ENCODE results near the gene NAPB.

Gene NAPB

DNA sequence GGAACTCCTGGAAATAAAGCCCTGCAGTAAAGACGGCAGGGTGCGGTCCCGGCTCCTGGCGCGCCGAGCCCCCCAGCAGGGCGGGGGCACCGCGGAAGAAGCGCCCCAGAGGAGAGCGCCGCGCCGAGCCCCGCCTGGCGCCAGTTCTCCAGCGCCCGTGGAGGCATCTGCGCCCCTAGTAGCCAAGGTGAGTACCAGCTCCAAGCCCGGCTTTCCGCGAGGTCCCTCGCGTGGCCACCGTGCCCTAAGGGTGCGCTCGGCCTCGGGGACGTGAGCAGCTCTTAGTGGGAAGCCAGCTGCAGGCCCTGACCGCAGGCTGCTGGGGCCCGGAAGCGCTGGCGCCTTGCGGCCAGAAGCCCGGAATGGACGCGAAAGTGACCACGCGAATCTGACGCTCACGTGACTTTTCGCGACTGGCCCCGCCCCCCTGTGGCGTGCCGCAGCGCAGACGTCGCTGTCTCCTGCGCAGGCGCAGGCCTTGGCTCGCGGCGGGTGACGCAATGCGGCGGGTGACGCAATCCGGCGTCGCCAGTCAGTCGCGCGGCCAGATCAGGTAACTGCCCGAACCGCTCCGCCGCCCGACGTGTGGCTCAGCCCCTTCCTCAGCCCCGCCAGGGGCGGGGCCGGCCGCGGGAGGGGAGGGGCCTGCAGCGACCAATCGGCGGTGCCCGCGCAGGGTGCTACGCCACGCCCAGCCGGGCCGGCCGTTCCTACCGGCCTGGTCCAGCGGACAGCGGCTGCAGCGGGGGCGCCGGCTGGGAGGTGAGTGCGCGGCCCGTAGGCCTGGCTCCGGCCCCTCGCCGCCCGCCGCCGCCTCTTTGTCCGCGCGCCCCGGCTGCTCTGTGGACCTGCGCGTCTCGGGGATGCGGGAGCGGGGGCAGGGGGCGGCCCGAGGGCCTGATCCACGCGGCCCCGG, 59.6 kb downstream of the NAPB start, which contains the start of gene GZF1:
Gene GZF1, plus strand, starts transcription at position 707 of the 916 bp plus-strand sequence. CDS start 2,202 bp downstream, outside the sequence.
- TF ChIP-seq, protein P1, sequence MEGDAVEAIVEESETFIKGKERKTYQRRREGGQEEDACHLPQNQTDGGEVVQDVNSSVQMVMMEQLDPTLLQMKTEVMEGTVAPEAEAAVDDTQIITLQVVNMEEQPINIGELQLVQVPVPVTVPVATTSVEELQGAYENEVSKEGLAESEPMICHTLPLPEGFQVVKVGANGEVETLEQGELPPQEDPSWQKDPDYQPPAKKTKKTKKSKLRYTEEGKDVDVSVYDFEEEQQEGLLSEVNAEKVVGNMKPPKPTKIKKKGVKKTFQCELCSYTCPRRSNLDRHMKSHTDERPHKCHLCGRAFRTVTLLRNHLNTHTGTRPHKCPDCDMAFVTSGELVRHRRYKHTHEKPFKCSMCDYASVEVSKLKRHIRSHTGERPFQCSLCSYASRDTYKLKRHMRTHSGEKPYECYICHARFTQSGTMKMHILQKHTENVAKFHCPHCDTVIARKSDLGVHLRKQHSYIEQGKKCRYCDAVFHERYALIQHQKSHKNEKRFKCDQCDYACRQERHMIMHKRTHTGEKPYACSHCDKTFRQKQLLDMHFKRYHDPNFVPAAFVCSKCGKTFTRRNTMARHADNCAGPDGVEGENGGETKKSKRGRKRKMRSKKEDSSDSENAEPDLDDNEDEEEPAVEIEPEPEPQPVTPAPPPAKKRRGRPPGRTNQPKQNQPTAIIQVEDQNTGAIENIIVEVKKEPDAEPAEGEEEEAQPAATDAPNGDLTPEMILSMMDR (IDR thresholded peaks at IDR 0.05), result no peak

- TF ChIP-seq, protein P1 (IDR thresholded peaks at IDR 0.05), result no peak
Measured at GRCh38 chr20:23361119-23361475, 60.2 kb downstream of the NAPB start.

DNA sequence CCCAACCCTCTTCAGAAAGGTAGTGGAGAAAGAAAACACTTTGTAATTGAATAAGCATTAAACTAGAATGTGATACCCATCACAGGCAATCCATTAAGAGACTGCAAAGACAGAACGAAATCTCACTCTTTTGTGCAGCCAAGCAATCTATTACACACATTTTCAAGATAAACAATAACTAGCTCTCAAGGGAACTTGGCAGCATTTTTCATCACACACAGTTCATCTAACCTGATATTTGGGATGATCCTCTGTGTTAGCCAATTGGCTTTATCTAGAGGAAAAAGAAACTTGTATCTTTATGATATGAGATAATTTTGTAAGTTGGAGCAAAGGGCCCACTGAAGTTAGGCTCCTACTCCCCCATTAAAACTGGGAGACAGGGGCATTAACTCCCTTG, 60.8 kb downstream of the NAPB start:
- TF ChIP-seq, protein P1 (IDR thresholded peaks at IDR 0.05), result no peak

DNA sequence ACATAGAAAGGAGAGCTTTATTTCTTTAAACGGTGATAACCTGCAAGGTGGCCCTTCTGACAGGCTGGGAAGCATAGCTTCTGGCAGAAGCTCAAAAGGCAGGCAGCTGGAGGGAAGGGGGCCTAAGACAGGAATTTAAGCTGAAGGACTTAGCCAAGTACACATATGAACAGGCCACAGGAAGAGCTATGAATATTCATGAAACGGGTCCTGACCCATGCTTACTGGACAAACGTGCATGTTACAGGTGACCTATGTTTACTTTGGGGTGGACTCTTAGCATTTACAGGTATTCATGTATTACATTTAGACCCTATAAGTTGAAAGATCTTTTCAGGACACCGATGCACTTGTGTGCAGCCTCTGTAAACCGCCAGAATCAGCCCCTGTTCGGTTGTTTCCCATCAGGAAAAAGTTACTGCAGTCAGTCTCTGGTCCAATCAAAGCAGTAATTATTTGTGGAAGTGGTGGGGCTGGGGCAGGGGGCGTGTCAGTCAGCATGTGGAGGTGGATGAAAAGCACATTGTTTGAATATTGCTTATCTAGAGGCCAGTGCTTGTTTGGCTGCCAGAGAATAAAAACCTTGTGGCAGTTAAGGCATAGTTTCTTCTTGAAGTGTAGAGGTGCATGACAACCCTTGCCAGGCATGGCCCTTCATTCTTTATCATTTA, 62.2 kb downstream of the NAPB start:
- TF ChIP-seq, protein P1 (IDR thresholded peaks at IDR 0.05), result no peak

GRCh38 chr20:23358563-23358906, 62.8 kb downstream of the NAPB start:
- TF ChIP-seq, protein P1 (IDR thresholded peaks at IDR 0.05), result no peak

- TF ChIP-seq, protein P1 (IDR thresholded peaks at IDR 0.05), result no peak
Measured at GRCh38 chr20:23357767-23358562, 63.3 kb downstream of the NAPB start.

- TF ChIP-seq, protein P1 (IDR thresholded peaks at IDR 0.05), result no peak
Measured at GRCh38 chr20:23356203-23356602, 65.1 kb downstream of the NAPB start.

Data from LNCAP (cell line).